ENCODE data around the gene GPR152. TPM values are rescaled to one million over a fixed set of nuclear protein-coding genes. Genes with fewer than 3 reads are reported as not detected.

GPR152 gene
- total and polyA plus RNA-seq, 2 of the 8 experiments (the other 6 are each of a cell fraction or from before 2014, with no cell fraction given) = not detected

DNA sequence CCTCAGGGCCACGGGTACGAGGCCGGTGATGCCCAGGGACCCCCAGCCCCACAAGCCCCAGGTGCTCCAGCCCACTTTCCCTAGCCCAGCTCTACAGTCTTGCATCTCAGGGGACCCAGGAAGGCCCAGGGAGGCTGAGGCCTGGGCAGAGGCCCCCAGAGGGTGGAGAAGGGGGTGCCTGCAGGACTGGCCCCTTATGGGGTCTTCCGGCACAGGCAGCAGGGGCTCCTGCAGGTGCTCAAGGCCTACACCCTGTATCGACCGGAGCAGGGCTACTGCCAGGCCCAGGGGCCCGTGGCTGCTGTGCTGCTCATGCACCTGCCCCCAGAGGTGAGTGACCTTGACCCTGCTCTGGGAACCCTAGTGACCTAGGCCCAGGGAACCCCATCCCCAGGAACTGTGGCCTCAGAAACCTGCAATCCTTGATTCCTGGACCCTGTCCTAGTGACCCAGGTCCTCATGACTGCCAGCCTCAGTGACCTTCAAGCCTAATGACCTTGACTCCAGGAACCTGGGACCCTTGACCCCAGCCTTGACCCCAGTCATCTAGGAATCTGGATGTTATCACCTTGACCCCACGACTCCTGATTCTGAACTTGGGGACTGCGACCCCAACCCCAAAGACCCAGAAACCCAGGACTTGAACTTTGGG, 46.7 kb downstream of the GPR152 start:
- CTCF ChIA-PET (ENCODE audit: partially characterized antibody) = interaction anchor here (0.7 to 1.3 kb wide), 3 partner anchors 8 to 63 kb away, joined by 3 read pairs; no protein-coding TSS in a partner anchor
- Histone ChIP-seq H4K8ac (ENCODE audit: extremely low read depth, insufficient read depth, low read length) (peak overlapping the region; percentile 41; the same call in 1 of the 2 replicates), H2BK5ac (ENCODE audit: low read depth, low read length) (no peak overlapping the region), H3K36me3 (ENCODE audit: control insufficient read depth in 2 of 4, insufficient read depth in 4 of 4, low read length in 3 of 4) (no peaks in the 10 kb centered on the region), H2BK12ac (ENCODE audit: low read depth, low read length) (no peak overlapping the region; the same call in 1 of the 2 replicates), H4K5ac (ENCODE audit: insufficient read length, low read depth, low read length) (no peak overlapping the region), H3K9ac (replicated peaks in 1 of 4; ENCODE audit: extremely low read depth in 1 of 4, low read depth in 3 of 4, low read length in 3 of 4) (no peak overlapping the region), H2BK15ac (ENCODE audit: low read length) (no peak overlapping the region), H3K4me3 (ENCODE audit: extremely low read depth in 1 of 4, insufficient read depth in 2 of 4, low read depth in 3 of 4, low read length in 4 of 4) (no peak overlapping the region), H2BK120ac (replicated peaks; ENCODE audit: low read depth, low read length) (no peak overlapping the region), H3K56ac (replicated peaks; ENCODE audit: insufficient read length, low read depth, low read length) (no peak overlapping the region), H3K27ac (ENCODE audit: low read depth, low read length) (no peak overlapping the region), H2AFZ (ENCODE audit: low read length) (no peak overlapping the region), H3K4me1 (replicated peaks in 1 of 4; ENCODE audit: control insufficient read depth in 3 of 4, insufficient read depth in 4 of 4, low read length in 3 of 4) (peaks cover 0 to 13% (median 9%) of the 10 kb centered on the region in 4 experiments; a peak in 5 of 7 replicates), H3K18ac (ENCODE audit: extremely low read depth, low read length) (no peak overlapping the region), H3K23me2 (ENCODE audit: low read depth, low read length) (peaks cover 4% of the 10 kb centered on the region; the same call in 1 of the 2 replicates), H3K9me3 (ENCODE audit: insufficient read depth in 2 of 2, low read depth in 1 of 2, low read length in 1 of 2) (no peaks in the 10 kb centered on the region), H3K4ac (replicated peaks; ENCODE audit: insufficient read length, low read depth, low read length) (no peak overlapping the region), H2AK5ac (ENCODE audit: low read depth, low read length) (no peak overlapping the region), H3K79me1 (ENCODE audit: low read depth, low read length) (peaks cover 1% of the 10 kb centered on the region; the same call in 1 of the 2 replicates), H4K20me1 (replicated peaks in 1 of 2; ENCODE audit: control insufficient read depth in 1 of 2, insufficient read depth in 2 of 2, low read length in 2 of 2) (peaks cover 0 to 3% of the 10 kb centered on the region in 2 experiments), H3K14ac (ENCODE audit: insufficient read length) (no peak overlapping the region), H3K79me2 (ENCODE audit: control insufficient read depth in 1 of 2, insufficient read depth in 2 of 2, low read length in 2 of 2) (peaks cover 0 to 3% of the 10 kb centered on the region in 2 experiments; a peak in 2 of 4 replicates), H3K23ac (ENCODE audit: insufficient read length) (no peak overlapping the region), H3K27me3 (replicated peaks in 1 of 4; ENCODE audit: control insufficient read depth in 3 of 4, extremely low read depth in 1 of 4, insufficient read depth in 3 of 4, low read length in 3 of 4) (no peaks in the 10 kb centered on the region; a peak in 1 of 7 replicates), H2BK20ac (ENCODE audit: low read length) (no peak overlapping the region), H3K4me2 (ENCODE audit: insufficient read depth in 1 of 2, low read depth in 2 of 2, low read length in 2 of 2) (no peak overlapping the region), H4K91ac (replicated peaks; ENCODE audit: insufficient read length, low read length) (no peak overlapping the region)
- FAIRE-seq (no peak), DNase-seq (ENCODE audit: low read depth in 1 of 2, low spot score in 2 of 2) (no peak)
- POLR2A ChIA-PET (ENCODE audit: partially characterized antibody) = interaction anchor here (1.2 to 1.6 kb wide), 4 partner anchors 9 to 35 kb away, joined by 3 to 4 read pairs (median 4); no protein-coding TSS in a partner anchor
- TF ChIP-seq, protein P1, sequence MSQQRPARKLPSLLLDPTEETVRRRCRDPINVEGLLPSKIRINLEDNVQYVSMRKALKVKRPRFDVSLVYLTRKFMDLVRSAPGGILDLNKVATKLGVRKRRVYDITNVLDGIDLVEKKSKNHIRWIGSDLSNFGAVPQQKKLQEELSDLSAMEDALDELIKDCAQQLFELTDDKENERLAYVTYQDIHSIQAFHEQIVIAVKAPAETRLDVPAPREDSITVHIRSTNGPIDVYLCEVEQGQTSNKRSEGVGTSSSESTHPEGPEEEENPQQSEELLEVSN (IDR thresholded peaks at IDR 0.05) = no peak
- WGBS, 2 experiments (ENCODE audit: extremely low coverage in 1 of 2, insufficient coverage in 1 of 2, insufficient read length in 1 of 2, insufficient replicate concordance in 2 of 2, low coverage in 1 of 2, low lambda C conversion rate in 2 of 2, missing lambda C conversion rate in 1 of 2) = 91% methylated on average over 9 of the region's 9 CpGs; no CpG with 5 or more reads in 1 of the 2 experiments

Data from H1 (cell line).